Suprapubic skin (tissue), 4 donors: Measurements from ENCODE around the gene HDLBP. TPM values are rescaled to one million over a fixed set of nuclear protein-coding genes. Genes with fewer than 3 reads are reported as not detected.

Source experiments
- DNase-seq, 2 donors: peaks; one replicate each; pipeline ENCODE4 v3.0.0-alpha.2; 2019; ENCODE audit warnings: low spot score in 2 of 2
- H3K27ac ChIP-seq: fragments of 200-600 bp; sonication (generic); one replicate; pipeline ENCODE4 v1.5.1; 2019
- H3K27me3 ChIP-seq: fragments of 200-600 bp; sonication (generic); one replicate; pipeline ENCODE4 v1.5.1; 2019
- H3K36me3 ChIP-seq: fragments of 200-600 bp; sonication (generic); one replicate; pipeline ENCODE4 v1.5.1; 2019
- H3K4me1 ChIP-seq: fragments of 200-600 bp; sonication (generic); one replicate; pipeline ENCODE4 v1.5.1; 2019
- H3K4me3 ChIP-seq: fragments of 200-600 bp; sonication (generic); one replicate; pipeline ENCODE4 v1.5.1; 2019; ENCODE audit warnings: mild to moderate bottlenecking
- H3K9me3 ChIP-seq: fragments of 200-600 bp; sonication (generic); one replicate; pipeline ENCODE4 v1.5.1; 2019
- CTCF ChIP-seq, 2 donors: fragments of 200-600 bp in 1 of 2; fragments of 450-650 bp in 1 of 2; sonication (generic) in 1 of 2; IDR thresholded peaks; one replicate each; pipeline ENCODE4 v1.5.1; 2016 to 2019; ENCODE audit warnings: antibody characterized with exemption in 2 of 2, mild to moderate bottlenecking in 1 of 2, moderate library complexity in 1 of 2
- EP300 ChIP-seq: sonication (generic); formaldehyde crosslinking; IDR thresholded peaks from one replicate; pipeline ENCODE4 v1.6.1; 2017; ENCODE audit warnings: antibody characterized with exemption
- POLR2A ChIP-seq, 2 donors: fragments of 450-650 bp; IDR thresholded peaks; one replicate each; pipeline ENCODE4 v1.6.1; 2017; ENCODE audit warnings: antibody characterized with exemption in 2 of 2, mild to moderate bottlenecking in 2 of 2, moderate library complexity in 2 of 2
- POLR2AphosphoS5 ChIP-seq, 3 donors: sonication (generic); formaldehyde crosslinking; IDR thresholded peaks; one replicate each; pipeline ENCODE4 v1.6.1; 2017; ENCODE audit warnings: antibody characterized with exemption in 3 of 3
- WGBS: methylation state at CpG from one replicate; pipeline ENCODE4 v1.1.5; 2018; 5-methylcytosine and 5-hydroxymethylcytosine counted together
- total RNA-seq, 4 donors: library from RNA; depleted of rRNA; stranded (reverse); fragments of >200 nt; gene quantifications; one replicate each; pipeline ENCODE4 v1.1.0, GENCODE V29; 2016

The HDLBP gene
- total RNA-seq, 4 donors from 2014 or later, result 263 to 400 (median 287) TPM

- Histone ChIP-seq H3K9me3 (no peaks in the 10 kb centered on the region), H3K4me1 (peaks cover 22% of the 10 kb centered on the region), H3K36me3 (no peaks in the 10 kb centered on the region), H3K27ac (no peak overlapping the region), H3K4me3 (no peak overlapping the region), H3K27me3 (no peaks in the 10 kb centered on the region)
- 95% methylated on average over 1 of the region's 1 CpG for WGBS
- TF ChIP-seq POLR2AphosphoS5 (IDR thresholded peaks at IDR 0.05) (no peak), EP300 (no peak), CTCF (IDR thresholded peaks at IDR 0.05) (no peak), POLR2A (IDR thresholded peaks at IDR 0.05) (no peak)
- DNase-seq, result no peak
These were observed 40.0 kb downstream of the HDLBP start for GRCh38 chr2:241275504-241275903.

- Histone ChIP-seq H3K9me3 (no peaks in the 10 kb centered on the region), H3K27ac (no peak overlapping the region), H3K4me1 (peaks cover 36% of the 10 kb centered on the region), H3K4me3 (no peak overlapping the region), H3K27me3 (no peaks in the 10 kb centered on the region), H3K36me3 (no peaks in the 10 kb centered on the region)
- DNase-seq, result no peak
- TF ChIP-seq POLR2A (IDR thresholded peaks at IDR 0.05) (no peak), EP300 (no peak)
- WGBS, result 96% methylated on average over 5 of the region's 5 CpGs
These were observed 41.3 kb downstream of the HDLBP start for GRCh38 chr2:241274127-241274526.

GRCh38 chr2:241273210-241274020, 42.1 kb downstream of the HDLBP start:
- peak overlapping the region; percentile 95 for H3K4me3 ChIP-seq
- H3K9me3 ChIP-seq, result no peaks in the 10 kb centered on the region
- peaks cover 43% of the 10 kb centered on the region for H3K4me1 ChIP-seq
- H3K27ac ChIP-seq, result peak overlapping the region; percentile 94
- H3K36me3 ChIP-seq, result no peaks in the 10 kb centered on the region
- TF ChIP-seq CTCF (IDR thresholded peaks at IDR 0.05) (no peak), POLR2A (IDR thresholded peaks at IDR 0.05) (no peak), POLR2AphosphoS5 (IDR thresholded peaks at IDR 0.05) (no peak), EP300 (no peak)
- no peak for DNase-seq
- no peaks in the 10 kb centered on the region for H3K27me3 ChIP-seq
- 46% methylated on average over 21 of the region's 21 CpGs for WGBS

- Histone ChIP-seq H3K4me3 (peak overlapping the region; percentile 95), H3K9me3 (no peaks in the 10 kb centered on the region), H3K27ac (peak overlapping the region; percentile 94), H3K4me1 (peaks cover 47% of the 10 kb centered on the region), H3K36me3 (peaks cover 3% of the 10 kb centered on the region), H3K27me3 (no peaks in the 10 kb centered on the region)
- 1% methylated on average over 11 of the region's 102 CpGs for WGBS
- DNase-seq, result peak in 1 of 2 donors; percentile 86
- no peak for TF ChIP-seq CTCF (IDR thresholded peaks at IDR 0.05)
- TF ChIP-seq POLR2A (IDR thresholded peaks at IDR 0.05), result peak in 1 of 2 donors; percentile 19
These were observed 42.9 kb downstream of the HDLBP start for GRCh38 chr2:241272303-241273209.

- H3K9me3 ChIP-seq, result no peaks in the 10 kb centered on the region
- WGBS, result 0% methylated on average over 20 of the region's 37 CpGs
- H3K36me3 ChIP-seq, result peaks cover 3% of the 10 kb centered on the region
- peaks cover 47% of the 10 kb centered on the region for H3K4me1 ChIP-seq
- no peaks in the 10 kb centered on the region for H3K27me3 ChIP-seq
- peak; percentile 89 to 95 for DNase-seq
- H3K4me3 ChIP-seq, result peak overlapping the region; percentile 95
- H3K27ac ChIP-seq, result peak overlapping the region; percentile 94
- TF ChIP-seq CTCF (IDR thresholded peaks at IDR 0.05) (no peak), POLR2AphosphoS5 (IDR thresholded peaks at IDR 0.05) (peak in 1 of 3 donors; percentile 36)
These were observed 43.7 kb downstream of the HDLBP start for GRCh38 chr2:241271706-241272302.
